ENCODE results near the gene DAB1.

DNA sequence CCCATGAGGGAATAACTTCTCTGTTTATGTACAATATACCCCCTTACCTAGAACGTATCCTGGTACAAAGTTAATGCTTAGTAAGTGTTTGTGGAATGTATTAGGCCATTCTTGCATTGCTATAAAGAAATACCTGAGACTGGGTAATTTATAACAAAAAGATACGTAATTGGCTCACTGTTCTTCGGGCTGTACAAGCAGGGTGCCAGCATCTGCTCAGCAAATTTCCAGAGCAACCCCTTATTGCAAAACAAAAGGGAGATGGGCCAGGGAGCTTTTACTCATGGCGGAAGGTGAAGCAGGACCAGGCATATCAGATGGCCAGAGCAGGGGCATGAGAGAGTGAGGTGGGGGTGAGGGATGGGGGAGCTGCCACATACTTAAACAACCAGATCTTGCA lies 334.6 kb downstream of the DAB1 start:
- TF ChIP-seq, protein P1, sequence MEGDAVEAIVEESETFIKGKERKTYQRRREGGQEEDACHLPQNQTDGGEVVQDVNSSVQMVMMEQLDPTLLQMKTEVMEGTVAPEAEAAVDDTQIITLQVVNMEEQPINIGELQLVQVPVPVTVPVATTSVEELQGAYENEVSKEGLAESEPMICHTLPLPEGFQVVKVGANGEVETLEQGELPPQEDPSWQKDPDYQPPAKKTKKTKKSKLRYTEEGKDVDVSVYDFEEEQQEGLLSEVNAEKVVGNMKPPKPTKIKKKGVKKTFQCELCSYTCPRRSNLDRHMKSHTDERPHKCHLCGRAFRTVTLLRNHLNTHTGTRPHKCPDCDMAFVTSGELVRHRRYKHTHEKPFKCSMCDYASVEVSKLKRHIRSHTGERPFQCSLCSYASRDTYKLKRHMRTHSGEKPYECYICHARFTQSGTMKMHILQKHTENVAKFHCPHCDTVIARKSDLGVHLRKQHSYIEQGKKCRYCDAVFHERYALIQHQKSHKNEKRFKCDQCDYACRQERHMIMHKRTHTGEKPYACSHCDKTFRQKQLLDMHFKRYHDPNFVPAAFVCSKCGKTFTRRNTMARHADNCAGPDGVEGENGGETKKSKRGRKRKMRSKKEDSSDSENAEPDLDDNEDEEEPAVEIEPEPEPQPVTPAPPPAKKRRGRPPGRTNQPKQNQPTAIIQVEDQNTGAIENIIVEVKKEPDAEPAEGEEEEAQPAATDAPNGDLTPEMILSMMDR (IDR thresholded peaks at IDR 0.05; ENCODE audit: insufficient read depth, low read depth, low read length): no peak
- no peak for TF ChIP-seq EZH2 (IDR thresholded peaks at IDR 0.05; ENCODE audit: insufficient read depth, low read length)

Data from astrocyte (in vitro differentiated cells and primary cell).